Nucleus accumbens (tissue), 56 donors: Measurements from ENCODE around the gene SCGB1D1.

Experiments
- DNase-seq, 56 donors: peaks; one replicate each; lab custom pipeline; 2025; lab: John Stamatoyannopoulos, UW

The SCGB1D1 gene

DNA sequence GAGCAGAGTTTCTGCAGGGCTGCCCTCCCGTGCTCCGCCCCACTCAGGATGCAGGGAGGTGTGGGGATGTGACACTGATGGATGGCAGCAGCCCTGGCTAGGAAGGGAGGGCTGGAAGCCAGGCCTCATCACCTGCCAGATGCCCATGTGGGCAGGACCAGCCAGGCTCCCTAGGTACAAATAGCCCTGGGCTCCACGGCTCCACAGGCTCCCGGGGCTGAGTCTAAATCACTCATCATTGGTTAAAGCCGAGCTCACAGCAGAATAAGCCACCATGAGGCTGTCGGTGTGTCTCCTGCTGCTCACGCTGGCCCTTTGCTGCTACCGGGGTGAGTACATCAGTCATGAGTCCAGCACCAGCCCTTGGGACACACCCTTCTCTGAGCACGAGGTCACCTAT is at the start of gene SCGB1D1:
Gene SCGB1D1 (plus strand): TSS at position 206 of the 400 bp plus-strand sequence. CDS start 69 bp downstream, at position 275.
- DNase-seq, result no peak

- no peak for DNase-seq
Observed at GRCh38 chr11:62140304-62141110, 49.5 kb upstream of the SCGB1D1 start.

GRCh38 chr11:62141111-62142042 is 48.6 kb upstream of the SCGB1D1 start:
- no peak for DNase-seq

GRCh38 chr11:62142043-62142375 is 48.0 kb upstream of the SCGB1D1 start:
- no peak for DNase-seq

GRCh38 chr11:62142921-62143320 is 47.1 kb upstream of the SCGB1D1 start:
- peak in 14 of 56 donors; percentile 4 to 51 (median 19) for DNase-seq

GRCh38 chr11:62143727-62144126 is 46.3 kb upstream of the SCGB1D1 start:
- DNase-seq, result no peak

DNA sequence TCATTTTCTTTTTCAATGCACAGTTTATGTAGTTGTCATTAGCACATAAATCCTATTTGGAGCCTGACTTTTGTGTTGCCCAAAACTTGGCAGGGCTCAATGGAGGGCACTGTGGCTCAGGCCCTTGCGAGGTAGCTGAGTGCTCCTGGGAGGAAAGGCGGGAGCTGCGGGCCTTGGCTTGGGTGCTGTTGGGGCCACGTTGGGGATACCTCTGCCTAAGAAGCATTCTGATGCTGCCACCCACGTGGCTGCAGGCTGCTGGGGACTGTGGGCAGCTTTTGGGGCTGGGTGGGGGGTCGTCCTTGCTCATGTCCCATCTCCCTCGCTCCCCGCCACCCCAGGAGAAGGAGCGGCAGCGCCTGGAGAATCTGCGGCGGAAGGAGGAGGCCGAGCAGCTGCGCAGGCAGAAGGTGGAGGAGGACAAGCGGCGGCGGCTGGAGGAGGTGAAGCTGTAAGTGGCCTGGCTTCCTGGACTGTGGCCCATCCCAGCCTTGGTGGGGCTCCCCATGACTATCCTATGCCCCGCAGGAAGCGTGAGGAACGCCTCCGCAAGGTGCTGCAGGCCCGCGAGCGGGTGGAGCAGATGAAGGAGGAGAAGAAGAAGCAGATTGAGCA is 45.3 kb upstream of the SCGB1D1 start:
- DNase-seq, result no peak

DNA sequence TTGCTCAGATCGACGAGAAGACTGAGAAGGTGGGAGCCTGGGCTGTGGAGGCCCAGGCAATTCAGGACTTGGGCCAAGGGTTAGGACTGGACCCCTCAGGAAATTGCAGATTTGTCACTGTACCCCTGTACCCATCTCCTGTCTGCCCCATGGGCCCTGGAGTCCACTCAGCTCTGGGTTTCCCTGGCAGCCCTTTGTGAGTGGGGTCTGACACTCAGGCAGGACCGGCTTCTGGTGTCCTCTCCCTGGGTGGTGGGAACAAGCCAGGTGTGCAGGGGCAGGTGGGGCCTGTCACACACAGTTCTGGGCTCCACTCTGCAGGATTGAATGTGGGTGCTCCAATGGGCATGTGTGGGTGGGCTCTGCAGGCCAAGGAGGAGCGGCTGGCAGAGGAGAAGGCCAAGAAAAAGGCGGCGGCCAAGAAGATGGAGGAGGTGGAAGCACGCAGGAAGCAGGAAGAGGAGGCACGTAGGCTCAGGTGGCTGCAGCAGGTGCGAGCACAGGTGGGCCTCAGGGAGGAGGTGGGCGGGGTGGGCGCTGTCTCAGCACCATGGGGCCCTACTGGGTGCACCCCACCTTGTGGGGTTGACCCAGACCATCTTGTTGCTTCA is 44.6 kb upstream of the SCGB1D1 start:
- no peak for DNase-seq

DNA sequence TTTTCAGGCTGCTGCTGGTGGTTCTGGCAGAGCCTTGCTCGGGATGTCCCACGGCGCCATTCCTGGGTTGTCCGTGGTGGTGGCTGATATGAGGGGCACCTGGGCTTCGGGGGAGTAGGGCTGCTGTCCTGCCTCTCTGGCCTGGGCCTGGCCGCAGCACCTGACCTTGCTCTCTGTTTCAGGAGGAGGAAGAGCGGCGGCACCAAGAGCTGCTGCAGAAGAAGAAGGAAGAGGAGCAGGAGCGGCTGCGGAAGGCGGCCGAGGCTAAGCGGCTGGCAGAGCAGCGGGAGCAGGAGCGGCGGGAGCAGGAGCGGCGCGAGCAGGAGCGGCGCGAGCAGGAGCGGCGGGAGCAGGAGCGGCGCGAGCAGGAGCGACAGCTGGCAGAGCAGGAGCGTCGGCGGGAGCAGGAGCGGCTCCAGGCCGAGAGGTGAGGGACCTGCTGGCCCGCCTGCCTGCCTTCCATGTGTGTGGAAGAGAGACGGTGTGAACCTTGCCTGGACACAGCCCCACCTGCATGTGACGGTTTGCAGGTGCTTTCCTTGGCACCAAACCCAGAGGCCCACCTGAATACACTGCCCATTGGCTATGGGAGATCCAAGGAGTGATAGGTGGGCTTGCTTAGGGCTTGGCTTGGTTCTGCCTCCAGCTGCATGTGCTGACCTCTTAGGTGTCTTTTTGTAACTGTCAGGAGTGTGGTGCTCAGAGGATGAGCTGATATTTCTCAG is 43.4 kb upstream of the SCGB1D1 start:
- DNase-seq, result no peak

GRCh38 chr11:62147545-62147944 is 42.5 kb upstream of the SCGB1D1 start:
- no peak for DNase-seq

DNA sequence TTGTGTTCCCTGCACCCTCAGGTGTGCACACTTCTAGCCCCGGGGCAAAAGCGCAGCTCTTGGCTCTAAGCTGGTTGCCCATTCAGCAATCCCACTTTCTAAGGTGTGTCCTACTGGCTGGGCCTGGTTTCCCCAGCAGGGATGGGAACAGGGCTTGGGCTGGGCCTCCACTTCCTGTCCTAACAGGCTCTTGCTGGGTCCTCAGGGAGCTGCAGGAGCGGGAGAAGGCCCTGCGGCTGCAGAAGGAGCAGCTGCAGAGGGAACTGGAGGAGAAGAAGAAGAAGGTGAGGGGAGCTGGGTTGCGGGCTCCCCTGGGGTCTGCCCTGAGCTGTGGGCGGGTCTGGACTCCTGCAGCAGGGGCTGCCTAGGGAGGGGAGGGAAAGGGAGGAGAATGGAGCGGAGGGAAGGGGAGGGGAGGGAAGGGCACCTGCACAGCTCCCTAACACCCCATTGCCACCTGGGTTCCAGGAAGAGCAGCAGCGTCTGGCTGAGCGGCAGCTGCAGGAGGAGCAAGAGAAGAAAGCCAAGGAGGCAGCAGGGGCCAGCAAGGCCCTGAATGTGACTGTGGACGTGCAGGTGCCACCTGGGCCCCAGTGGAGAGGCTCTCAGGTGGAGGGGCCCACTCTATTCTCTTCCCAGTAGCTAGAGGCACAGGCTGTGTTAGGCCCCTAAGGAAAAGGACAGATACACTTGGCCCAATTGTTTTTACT is 41.6 kb upstream of the SCGB1D1 start:
- DNase-seq, result no peak

- no peak for DNase-seq
Observed at GRCh38 chr11:62149986-62150886, 39.8 kb upstream of the SCGB1D1 start.

DNA sequence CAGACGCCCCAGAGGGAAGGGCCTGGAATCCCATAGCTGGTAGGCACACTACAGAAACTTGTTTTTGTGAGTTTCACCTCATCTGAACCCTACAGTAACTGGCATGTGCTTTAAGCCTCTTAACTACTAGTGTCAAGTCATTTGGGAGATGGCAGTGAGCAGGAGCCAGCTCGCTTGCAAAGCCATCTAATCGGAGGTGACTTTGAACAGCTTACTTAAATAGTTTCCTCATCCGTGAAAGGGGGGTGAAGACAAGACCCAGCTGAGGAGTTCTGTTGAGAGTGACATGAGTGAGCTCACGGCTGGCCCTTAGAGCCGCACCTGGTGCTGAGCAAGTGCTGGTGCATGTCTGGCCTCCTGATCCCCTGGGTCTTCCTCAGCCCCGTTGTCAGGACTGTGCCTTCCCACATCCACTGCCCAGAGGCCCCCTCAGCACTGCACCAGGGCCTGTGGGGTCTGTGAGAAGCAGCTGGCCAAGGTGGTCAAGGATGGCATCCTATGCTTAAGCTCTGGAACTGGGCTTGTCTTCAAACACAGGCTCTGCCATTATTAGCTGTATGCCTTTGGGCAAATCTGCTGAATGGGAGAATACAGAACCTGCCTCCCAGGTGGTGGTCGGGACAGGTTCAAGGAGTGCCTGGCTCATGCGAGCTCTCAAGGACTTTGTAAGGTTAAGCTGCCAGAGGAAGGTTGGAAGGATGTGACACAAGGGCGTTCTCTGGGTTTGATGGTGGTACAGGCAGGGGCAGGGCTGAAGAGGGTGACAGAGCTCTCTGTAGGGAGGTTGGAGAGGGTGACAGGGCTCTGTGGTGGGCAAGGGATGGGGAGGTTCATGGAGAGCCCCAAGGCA is 38.9 kb upstream of the SCGB1D1 start:
- DNase-seq, result no peak

GRCh38 chr11:62151737-62152102 is 38.3 kb upstream of the SCGB1D1 start:
- DNase-seq, result no peak

GRCh38 chr11:62152245-62153086 is 37.5 kb upstream of the SCGB1D1 start:
- no peak for DNase-seq

DNA sequence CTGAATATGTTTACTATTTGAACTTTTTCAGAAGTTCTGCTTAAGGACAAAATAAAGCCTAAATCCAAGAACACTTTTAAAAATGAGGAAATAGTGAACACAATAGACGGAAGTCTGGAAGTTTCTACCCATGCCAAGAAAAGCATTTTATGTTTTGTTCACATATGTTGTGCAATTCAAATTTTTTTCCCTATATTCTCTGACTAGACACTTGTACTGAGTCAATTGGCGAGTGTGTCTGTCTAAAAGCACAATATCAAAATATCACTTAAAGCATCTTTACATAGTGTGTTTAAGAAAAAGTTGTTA is 37.0 kb upstream of the SCGB1D1 start:
- no peak for DNase-seq

GRCh38 chr11:62153617-62154016 is 36.4 kb upstream of the SCGB1D1 start:
- no peak for DNase-seq
